GM11168 (cell line): Measurements from ENCODE around the gene NES.

Experiments used
- in situ Hi-C: fragments of 300-500 bp; cut with MboI; formaldehyde crosslinking; loops from one replicate; pipeline ENCODE4 v1.12.0; 2022; ENCODE audit warnings: low sequenced_read_pairs; ENCODE audit not compliant: unreplicated experiment

NES gene

GRCh38 chr1:156705321-156705917 lies 28.2 kb upstream of the NES start, which contains the start of gene CRABP2:
TSS of gene CRABP2 (minus strand) at chr1:156705583. CDS start at chr1:156705446, 137 bp downstream.
- in situ Hi-C loops = no loop called here

- in situ Hi-C loops = no loop called here
Observed at GRCh38 chr1:156704930-156705320, 27.7 kb upstream of the NES start.

- in situ Hi-C loops = no loop called here
Observed at GRCh38 chr1:156704166-156704711, 27.0 kb upstream of the NES start.

GRCh38 chr1:156703741-156704140 lies 26.5 kb upstream of the NES start:
- in situ Hi-C loops = no loop called here

GRCh38 chr1:156703336-156703735 lies 26.1 kb upstream of the NES start:
- in situ Hi-C loops = no loop called here

- in situ Hi-C loops = no loop called here
Observed at GRCh38 chr1:156700736-156701531, 23.7 kb upstream of the NES start.

GRCh38 chr1:156698995-156699394 lies 21.8 kb upstream of the NES start:
- in situ Hi-C loops = no loop called here

- in situ Hi-C loops = no loop called here
Observed at GRCh38 chr1:156697481-156697880, 20.3 kb upstream of the NES start.

GRCh38 chr1:156696755-156697154 lies 19.5 kb upstream of the NES start:
- in situ Hi-C loops = no loop called here

- in situ Hi-C loops = no loop called here
Observed at GRCh38 chr1:156694690-156694962, 17.4 kb upstream of the NES start.

GRCh38 chr1:156693848-156694689 lies 16.9 kb upstream of the NES start:
- in situ Hi-C loops = no loop called here

- in situ Hi-C loops = no loop called here
Observed at GRCh38 chr1:156692925-156693847, 16.0 kb upstream of the NES start.

GRCh38 chr1:156692441-156692924 lies 15.3 kb upstream of the NES start:
- in situ Hi-C loops = no loop called here

- in situ Hi-C loops = no loop called here
Observed at GRCh38 chr1:156691665-156692440, 14.6 kb upstream of the NES start.

GRCh38 chr1:156691191-156691590 lies 14.0 kb upstream of the NES start:
- in situ Hi-C loops = no loop called here

- in situ Hi-C loops = no loop called here
Observed at GRCh38 chr1:156690675-156691036, 13.4 kb upstream of the NES start.

- in situ Hi-C loops = no loop called here
Observed at GRCh38 chr1:156689953-156690674, 12.9 kb upstream of the NES start.
